NCI-H524 treated with DMSO at 0.1 percent for 48 hours (cell line): Measurements from ENCODE around the gene GULP1.
"Not testable (repeated sequence)": the region's sequence is repeated elsewhere in the genome, so short reads cannot be mapped to it uniquely, and the experiment has no call there.

Experiments used
- DNase-seq: peaks from one replicate; lab custom pipeline; 2025; lab: John Stamatoyannopoulos, UW

GULP1 gene

DNA sequence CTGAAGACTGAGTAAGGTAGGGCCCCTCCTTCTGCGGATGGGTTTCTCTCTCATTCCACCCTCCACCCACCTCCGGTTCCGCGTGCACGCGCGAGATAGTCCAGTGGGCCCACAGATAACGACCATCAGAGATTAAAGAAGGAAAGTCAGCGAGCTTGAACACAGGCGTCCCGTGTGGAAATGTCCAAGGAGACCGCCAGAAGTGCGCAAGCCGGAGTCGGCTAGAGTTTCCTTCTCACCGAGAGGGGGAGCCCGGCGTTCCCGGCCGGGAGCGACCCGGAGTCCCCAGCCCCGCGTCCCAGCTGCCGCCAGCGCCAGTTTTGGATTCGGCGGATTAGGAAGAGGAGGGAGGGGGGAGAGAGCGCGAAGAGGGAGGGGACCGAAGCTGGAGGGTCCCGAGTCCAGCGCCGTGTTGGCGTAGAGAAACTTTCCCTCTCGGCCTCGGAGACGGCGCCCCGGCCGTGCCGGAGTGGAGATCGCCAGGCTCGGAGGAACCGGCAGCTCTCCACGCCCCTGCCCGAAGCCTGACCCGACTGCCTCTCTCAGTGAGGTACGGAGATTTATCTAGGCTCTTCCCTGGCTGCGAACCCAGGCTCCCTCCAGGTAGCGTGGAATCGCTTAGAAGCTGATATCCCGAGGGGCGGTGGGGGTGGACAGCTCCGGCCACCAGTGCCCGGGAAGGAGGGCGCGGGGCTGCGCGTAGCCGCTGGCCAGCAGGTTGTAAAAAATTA is at the start of gene GULP1:
TSS of gene GULP1 (plus strand) at position 258 of the 731 bp plus-strand sequence. CDS start 185,829 bp downstream, outside the sequence.
- DNase-seq = peak; percentile 39

DNA sequence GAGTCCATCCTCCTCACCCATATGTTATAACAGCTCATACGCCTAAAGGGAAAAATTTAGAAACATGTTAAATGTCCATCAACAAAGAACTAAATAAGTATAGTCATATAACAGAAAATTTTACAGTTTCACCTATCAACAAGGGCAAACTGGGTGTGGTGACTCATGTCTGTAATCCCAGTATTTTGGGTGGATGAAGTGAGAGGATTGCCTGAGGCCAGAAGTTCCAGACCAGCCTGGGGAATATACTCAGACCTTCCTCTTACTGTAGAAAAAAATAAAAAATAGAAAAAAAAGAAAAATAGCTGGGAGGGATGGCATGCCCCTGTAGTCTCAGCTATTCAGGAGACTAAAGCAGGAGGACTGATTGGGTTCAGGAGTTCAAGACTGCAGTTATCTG is 48.3 kb upstream of the GULP1 start:
- no peak for DNase-seq

- DNase-seq = no peak
Observed at GRCh38 chr2:188244383-188244782, 47.3 kb upstream of the GULP1 start.

DNA sequence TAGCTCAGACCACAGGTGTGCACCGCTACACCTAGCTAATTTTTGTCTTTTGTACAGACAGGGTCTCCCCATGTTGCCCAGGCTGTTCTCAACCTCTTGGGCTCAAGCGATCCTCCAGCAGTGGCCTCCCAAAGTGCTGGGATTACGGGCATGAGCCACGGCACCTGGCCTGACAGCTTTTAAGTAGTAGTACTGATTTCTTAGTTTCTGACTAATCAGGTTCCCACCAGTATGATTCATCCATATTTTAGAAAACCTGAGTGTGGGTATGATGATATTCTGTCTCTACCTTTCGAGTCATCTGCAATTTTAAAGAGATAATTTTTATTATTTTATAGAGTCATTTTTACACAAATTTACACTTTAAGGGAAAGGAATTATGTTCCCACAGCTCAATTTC is 46.4 kb upstream of the GULP1 start:
- no peak for DNase-seq

DNA sequence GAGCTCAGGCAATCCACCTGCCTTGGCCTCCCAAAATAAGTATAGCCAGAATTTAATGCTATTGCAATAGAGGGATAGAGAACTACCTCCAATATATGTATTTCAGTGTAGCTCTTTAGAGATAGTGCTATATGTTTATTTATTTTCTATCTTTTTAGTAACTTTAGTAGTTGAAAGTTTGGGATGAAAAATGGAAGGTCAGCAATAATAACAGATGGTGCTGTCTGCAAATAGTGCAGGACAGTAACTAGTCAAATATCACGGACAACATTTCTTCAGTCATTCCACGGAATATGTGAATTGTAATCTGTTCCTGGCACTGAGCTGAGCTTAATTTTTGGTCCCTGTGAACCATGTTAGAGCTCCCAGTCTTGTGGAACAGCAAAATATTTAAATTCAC is 43.2 kb upstream of the GULP1 start:
- DNase-seq = no peak

DNA sequence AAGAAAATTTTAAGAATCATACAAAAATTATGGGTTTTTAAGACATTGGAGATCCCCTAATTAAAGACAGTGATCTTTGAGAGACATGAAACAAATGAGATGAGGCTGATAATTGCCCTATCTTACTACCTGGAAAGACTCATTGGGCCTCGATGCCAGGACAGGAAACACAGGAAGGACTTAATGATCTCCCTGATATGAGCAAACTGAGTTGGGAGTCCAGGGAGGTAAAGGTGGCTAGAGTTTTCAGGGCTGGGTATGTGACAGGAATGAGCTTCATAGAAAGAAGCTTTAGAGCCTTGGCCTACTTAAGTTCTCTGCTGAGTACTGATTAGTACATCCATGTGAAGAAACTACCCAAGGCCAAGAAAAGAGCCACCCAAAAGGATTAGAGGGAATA is 40.6 kb upstream of the GULP1 start:
- DNase-seq = no peak

DNA sequence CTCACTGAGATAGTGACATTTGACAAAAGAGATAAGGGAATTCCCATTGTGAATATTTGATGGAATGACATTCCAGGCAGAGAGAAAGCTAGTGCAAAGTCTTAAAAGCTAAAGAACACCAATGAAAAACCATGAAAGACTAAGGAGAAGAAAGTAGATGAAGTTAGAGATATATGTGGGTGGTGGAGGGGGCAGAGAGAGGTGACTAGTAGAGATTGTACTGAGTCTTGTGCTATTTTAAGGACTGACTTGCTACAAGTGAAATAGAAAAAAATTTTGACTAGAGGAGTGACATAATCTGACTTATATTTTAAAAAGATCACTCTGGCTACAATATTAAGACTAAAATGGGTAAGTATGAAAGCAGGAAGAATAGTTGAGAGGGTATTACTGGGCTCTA is 35.3 kb upstream of the GULP1 start:
- DNase-seq = no peak

- DNase-seq = no peak
Observed at GRCh38 chr2:188265315-188265714, 26.4 kb upstream of the GULP1 start.

- no peak for DNase-seq
Observed at GRCh38 chr2:188267776-188268175, 23.9 kb upstream of the GULP1 start.

GRCh38 chr2:188269004-188269403 is 22.7 kb upstream of the GULP1 start:
- no peak for DNase-seq

- DNase-seq = no peak
Observed at GRCh38 chr2:188272121-188272520, 19.6 kb upstream of the GULP1 start.

- DNase-seq = no peak
Observed at GRCh38 chr2:188274274-188274673, 17.4 kb upstream of the GULP1 start.

DNA sequence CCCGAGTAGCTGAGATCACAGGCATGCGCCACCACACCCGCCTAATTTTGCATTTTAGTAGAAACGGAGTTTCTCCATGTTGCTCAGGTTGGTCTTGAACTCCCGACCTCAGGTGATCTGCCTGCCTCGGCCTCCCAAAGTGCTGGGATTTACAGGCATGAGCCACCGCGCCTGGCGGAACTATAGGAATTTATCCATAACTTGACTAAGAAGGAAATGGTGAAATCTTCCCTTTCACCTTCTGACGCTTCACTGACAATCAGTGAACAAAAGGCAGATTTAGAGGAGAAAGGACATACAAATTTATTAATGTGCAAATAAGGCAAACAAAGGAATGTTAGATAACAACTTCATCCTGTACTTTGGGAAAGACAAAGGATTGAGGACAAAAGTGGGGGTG is 15.4 kb upstream of the GULP1 start:
- DNase-seq = no peak

DNA sequence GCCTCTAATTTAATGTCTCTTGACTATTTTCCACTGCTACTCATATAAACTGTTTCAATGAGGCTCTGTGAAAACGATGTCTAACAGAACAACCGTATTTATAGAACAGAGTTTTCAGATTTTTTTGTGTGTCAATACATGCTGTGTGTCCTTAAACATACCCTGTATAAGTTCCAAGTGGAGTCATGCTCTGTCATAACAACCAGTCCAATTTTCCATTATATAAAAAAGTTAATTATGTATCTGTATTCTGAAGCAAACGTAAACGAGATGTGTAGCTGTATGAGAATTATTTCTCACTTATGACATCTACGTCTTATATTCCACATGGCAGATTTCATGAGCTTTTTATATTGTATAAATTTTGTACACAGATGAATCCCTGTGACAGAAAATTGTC is 13.9 kb upstream of the GULP1 start:
- DNase-seq = no peak

DNA sequence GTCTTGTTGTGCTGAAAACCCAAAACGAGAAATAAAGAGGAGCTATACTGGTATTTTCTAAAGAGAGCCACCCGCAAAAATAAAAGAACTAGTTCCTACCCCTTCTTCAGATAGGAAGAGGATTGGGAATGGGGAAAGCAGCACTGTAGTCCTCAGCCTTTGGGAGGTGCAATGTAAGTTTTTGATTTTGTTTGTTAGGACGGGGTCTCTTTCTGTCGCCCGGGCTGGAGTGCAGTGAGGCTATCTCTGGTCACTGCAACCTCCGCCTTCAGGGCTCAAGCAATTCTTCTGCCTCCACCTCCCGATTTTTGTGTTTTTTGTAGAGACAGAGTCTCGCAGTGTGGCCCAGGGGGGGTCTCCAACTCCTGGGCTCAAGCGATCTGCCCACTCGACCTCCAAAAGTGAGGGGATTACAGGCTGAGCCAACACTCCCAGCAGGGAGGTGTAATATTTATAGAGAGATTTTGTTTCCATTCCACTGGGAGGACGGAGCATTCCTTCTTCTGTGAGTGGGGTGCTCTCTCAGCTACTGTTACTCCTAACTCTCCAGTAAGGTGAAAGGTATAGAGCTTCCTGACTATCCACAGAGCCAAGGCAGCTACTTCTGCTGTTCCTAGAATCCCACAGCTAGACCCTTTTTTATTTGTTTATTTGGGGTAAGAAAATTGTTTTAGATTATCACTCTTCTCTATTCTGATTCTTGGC is 13.1 kb upstream of the GULP1 start:
- DNase-seq = no peak

GRCh38 chr2:188279093-188279445 is 12.6 kb upstream of the GULP1 start:
- no peak for DNase-seq

DNA sequence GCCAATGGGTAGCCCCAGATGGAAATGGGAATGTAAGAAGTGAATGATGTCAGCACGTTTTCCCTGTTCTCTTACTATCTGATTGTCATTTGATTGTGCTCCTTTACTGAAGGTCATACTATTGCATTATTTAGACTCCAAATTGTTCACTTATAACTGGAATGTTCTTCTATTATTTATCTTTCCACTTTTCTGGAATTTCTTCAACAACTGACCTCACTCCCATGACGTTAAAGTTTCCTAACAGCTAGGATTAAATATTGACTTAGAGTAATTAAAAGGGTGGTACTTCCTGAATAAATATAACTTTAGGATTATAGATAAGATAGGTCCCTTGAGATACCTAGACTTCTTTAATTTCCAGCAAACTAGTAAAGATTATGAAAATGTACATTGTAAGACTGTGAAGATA is 10.9 kb upstream of the GULP1 start:
- no peak for DNase-seq

GRCh38 chr2:188282907-188283306 is 8.8 kb upstream of the GULP1 start:
- no peak for DNase-seq

GRCh38 chr2:188284251-188284650 is 7.4 kb upstream of the GULP1 start:
- not testable (repeated sequence) for DNase-seq

- DNase-seq = no peak
Observed at GRCh38 chr2:188285049-188285448, 6.6 kb upstream of the GULP1 start.

DNA sequence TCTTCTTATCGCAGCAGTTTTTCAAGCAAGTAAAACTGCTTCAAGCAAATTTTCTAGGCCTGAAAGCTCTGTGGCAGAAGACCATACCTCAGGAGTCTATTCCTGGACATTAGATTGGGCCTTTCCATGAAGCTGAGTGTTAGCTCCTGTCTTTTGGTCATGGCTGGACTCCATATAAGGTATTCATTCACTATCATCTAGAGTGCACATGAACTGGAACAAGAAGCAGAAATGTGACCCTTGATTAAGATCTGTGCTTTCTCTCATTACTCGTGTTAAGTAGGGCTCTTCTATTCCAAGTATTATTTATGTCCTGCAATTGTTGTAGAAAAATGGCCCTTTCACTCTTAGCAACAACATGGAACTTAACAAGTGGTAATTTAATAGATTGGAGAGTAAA is 5.9 kb upstream of the GULP1 start:
- no peak for DNase-seq

GRCh38 chr2:188291142-188291616 is 495 bp upstream of the GULP1 start:
- DNase-seq = no peak

DNA sequence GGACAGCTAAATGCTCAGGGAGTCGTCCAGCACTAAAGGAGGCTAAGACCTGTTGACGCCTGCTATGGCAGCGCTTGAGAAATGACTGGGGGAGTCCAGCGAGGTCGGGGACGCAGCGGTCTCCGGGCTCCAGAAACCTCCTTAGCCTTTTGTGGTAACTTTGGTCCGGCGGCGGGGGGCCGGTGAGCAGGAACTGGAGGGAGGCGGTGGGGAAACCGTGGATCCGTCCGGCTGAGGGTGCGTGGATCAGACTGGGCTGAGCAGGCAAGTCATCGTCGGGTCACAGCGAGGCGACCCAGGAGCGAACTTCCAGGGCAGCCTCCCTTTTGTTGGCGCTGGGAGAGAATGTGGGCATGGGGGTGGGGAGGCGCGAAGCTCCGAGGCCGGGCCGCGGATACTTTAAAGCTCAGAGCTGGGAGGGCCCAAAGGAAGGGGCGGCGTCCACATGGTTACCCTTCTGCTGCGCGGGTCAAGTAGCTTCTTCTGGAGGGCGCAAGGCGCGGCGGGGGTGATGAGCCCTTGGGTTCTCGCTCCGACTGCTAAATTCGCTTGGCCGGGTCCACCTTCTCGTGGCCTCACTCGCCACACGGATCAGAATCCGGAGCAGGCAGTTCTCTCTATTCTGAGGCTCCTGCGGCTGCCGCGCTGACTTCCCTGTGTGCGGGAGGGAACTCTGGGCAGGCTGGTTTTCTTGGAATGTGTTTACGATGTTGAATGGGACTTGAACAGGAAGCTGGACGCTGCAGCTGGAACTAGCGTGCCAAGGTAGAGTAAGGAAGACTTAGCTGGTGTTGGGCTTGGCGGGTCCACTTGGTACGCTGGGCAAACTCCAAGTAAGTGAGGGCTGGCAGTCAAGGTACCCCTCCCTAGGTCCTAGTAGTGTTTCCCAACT is 920 bp downstream of the GULP1 start:
- DNase-seq = peak; percentile 20
